GM18867 (cell line): ENCODE results near the gene C3orf70.

Experiments used
- ATAC-seq: cut with Tn5 transposase; IDR thresholded peaks from one replicate; pipeline ENCODE4 v1.9.1; 2021; ENCODE audit warnings: mild to moderate bottlenecking, moderate library complexity; ENCODE audit not compliant: unreplicated experiment

Gene C3orf70

GRCh38 chr3:185152410-185153170, at the start of gene C3orf70:
TSS of gene C3orf70 (minus strand) at chr3:185153060. CDS start at chr3:185152823, 237 bp downstream.
- peak; percentile 65 for ATAC-seq

GRCh38 chr3:185200639-185201038, 47.8 kb upstream of the C3orf70 start:
- ATAC-seq, result no peak

GRCh38 chr3:185199671-185200070, 46.8 kb upstream of the C3orf70 start:
- no peak for ATAC-seq

- ATAC-seq, result no peak
Measured at GRCh38 chr3:185199206-185199605, 46.3 kb upstream of the C3orf70 start.

- ATAC-seq, result no peak
Measured at GRCh38 chr3:185197068-185197467, 44.2 kb upstream of the C3orf70 start.

- no peak for ATAC-seq
Measured at GRCh38 chr3:185195652-185196051, 42.8 kb upstream of the C3orf70 start.

GRCh38 chr3:185188816-185189215, 36.0 kb upstream of the C3orf70 start:
- no peak for ATAC-seq

- ATAC-seq, result no peak
Measured at GRCh38 chr3:185187391-185187790, 34.5 kb upstream of the C3orf70 start.

GRCh38 chr3:185176750-185177359, 24.0 kb upstream of the C3orf70 start:
- ATAC-seq, result no peak

- ATAC-seq, result peak; percentile 57
Measured at GRCh38 chr3:185175370-185175987, 22.6 kb upstream of the C3orf70 start.

GRCh38 chr3:185172086-185173049, 19.5 kb upstream of the C3orf70 start:
- ATAC-seq, result no peak

GRCh38 chr3:185164428-185165217, 11.8 kb upstream of the C3orf70 start:
- no peak for ATAC-seq

GRCh38 chr3:185162634-185163033, 9.8 kb upstream of the C3orf70 start:
- ATAC-seq, result no peak

GRCh38 chr3:185161761-185162160, 8.9 kb upstream of the C3orf70 start:
- no peak for ATAC-seq

- ATAC-seq, result no peak
Measured at GRCh38 chr3:185157347-185157746, 4.5 kb upstream of the C3orf70 start.

GRCh38 chr3:185155678-185156077, 2.8 kb upstream of the C3orf70 start:
- no peak for ATAC-seq

GRCh38 chr3:185153861-185154629, 1.2 kb upstream of the C3orf70 start:
- ATAC-seq, result no peak

- peak; percentile 17 for ATAC-seq
Measured at GRCh38 chr3:185153171-185153771, 411 bp upstream of the C3orf70 start.

GRCh38 chr3:185151964-185152409, 873 bp downstream of the C3orf70 start:
- no peak for ATAC-seq
